Heart left ventricle (tissue), 13 donors: ENCODE measurements around the gene CTBP1.

Experiments used
- POLR2A ChIP-seq, 2 donors: fragments of 450-650 bp; IDR thresholded peaks; one replicate each; pipeline ENCODE4 v1.6.1; 2017; ENCODE audit warnings: antibody characterized with exemption in 2 of 2, mild to moderate bottlenecking in 2 of 2, moderate library complexity in 2 of 2
- TF ChIP-seq, protein P1 (sequence below), 12 donors: fragments of 200-600 bp; sonication (generic) in 4 of 12; IDR thresholded peaks; one replicate each; pipeline versions ENCODE4 v1.5.0 to v1.8.0; 2018 to 2022; ENCODE audit warnings: antibody characterized with exemption in 12 of 12, mild to moderate bottlenecking in 5 of 12
- donor health status: ischemic (EF 13 %, LVEDD 7.1; RV severe dilation, severe dysfunction).
- donor health status: DM: no; HTN: yes; CAD: no.
- donor health status: DM: no; HTN: no; CAD: no.
- donor health status: ischemic (EF 25% LVEDD 6.9; RV normal size, moderate dysfunction).
- donor health status: ischemic (EF 25% LVEDD 5.7; RV mildly dilated, moderate dysfunction).
- donor health status: ischemic (EF 35%, LVEDD 5.7; RV mildly dilated, moderate dysfunction).
- donor health status: nonischemic (EF 11% LVEDD 7.7; RV severe dilation, severe dysfunction).
- donor health status: DM: yes; HTN: yes; CAD: no.
- donor health status: PGD.
- donor health status: ischemic (EF 29% LVEDD 5.4; RV normal size, mild dysfunction).
- donor health status: nonischemic (EF 23%, LVEDD 6.1; RV moderate dilation, normal function).

DNA sequence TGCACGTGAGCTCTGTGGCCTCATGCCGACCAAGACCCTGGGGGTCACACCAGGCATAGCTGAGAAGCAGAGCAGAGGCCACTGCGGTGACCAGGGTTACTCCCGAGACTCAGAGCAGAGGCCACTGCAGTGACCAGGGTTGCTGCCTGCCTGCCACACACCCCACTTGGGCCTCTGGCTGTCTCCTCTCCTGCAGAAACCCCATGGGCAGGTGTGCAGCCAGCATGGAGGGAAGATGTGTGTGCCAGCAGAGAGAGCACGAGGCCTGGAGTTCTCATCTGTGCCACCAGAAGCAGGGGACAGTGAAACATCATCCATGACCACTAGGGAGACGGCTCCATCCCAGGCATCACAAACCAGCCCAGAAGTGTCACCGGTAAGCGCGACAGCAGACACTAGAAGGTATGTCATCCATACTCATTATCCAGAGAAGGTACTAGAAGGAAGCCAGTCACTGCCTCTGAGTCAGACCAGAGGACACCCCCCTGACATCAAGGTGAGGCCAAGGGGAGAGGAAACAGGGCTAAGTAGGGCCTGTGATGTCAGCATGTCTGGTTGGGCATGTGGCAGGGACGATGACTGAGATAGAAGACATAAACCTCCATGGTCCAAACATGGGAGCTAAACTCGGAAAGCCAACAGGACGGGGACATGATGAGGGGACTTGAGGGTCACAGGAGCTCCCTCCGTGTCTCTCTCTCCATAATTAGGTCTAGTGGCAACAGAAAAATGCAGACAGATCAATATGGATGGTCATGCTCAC, 52.3 kb downstream of the CTBP1 start:
- TF ChIP-seq, protein P1, sequence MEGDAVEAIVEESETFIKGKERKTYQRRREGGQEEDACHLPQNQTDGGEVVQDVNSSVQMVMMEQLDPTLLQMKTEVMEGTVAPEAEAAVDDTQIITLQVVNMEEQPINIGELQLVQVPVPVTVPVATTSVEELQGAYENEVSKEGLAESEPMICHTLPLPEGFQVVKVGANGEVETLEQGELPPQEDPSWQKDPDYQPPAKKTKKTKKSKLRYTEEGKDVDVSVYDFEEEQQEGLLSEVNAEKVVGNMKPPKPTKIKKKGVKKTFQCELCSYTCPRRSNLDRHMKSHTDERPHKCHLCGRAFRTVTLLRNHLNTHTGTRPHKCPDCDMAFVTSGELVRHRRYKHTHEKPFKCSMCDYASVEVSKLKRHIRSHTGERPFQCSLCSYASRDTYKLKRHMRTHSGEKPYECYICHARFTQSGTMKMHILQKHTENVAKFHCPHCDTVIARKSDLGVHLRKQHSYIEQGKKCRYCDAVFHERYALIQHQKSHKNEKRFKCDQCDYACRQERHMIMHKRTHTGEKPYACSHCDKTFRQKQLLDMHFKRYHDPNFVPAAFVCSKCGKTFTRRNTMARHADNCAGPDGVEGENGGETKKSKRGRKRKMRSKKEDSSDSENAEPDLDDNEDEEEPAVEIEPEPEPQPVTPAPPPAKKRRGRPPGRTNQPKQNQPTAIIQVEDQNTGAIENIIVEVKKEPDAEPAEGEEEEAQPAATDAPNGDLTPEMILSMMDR (IDR thresholded peaks at IDR 0.05), result no peak
- no peak for TF ChIP-seq POLR2A (IDR thresholded peaks at IDR 0.05)
